GM18517 (cell line): ENCODE results near the gene PTPRD.

Experiments used
- ATAC-seq: cut with Tn5 transposase; IDR thresholded peaks from one replicate; pipeline ENCODE4 v1.9.1; 2021; ENCODE audit warnings: mild to moderate bottlenecking, moderate library complexity; ENCODE audit not compliant: unreplicated experiment

PTPRD gene

GRCh38 chr9:8508671-8509290 lies 2104.0 kb downstream of the PTPRD start:
- ATAC-seq, result no peak

DNA sequence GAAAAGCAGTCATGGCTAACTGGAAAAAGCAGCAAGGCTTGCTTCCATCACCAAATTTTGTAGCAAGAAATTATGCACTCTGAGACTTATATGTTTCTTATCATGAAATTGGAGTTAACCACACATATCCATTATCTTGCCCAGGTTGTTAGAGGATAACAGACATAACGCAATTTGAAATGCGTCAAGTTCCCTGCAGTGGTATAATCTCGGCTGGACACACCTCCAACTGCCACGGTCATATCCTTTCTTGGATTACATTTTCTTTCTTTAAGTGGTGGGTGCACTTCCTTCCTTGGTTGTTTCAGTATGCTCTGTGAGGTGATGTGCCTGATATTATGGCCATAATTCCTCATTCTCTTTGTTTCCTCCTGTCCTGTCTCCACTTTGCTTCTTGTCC lies 2118.2 kb downstream of the PTPRD start:
- ATAC-seq, result no peak

- no peak for ATAC-seq
These were observed 2120.1 kb downstream of the PTPRD start for GRCh38 chr9:8492679-8493078.

DNA sequence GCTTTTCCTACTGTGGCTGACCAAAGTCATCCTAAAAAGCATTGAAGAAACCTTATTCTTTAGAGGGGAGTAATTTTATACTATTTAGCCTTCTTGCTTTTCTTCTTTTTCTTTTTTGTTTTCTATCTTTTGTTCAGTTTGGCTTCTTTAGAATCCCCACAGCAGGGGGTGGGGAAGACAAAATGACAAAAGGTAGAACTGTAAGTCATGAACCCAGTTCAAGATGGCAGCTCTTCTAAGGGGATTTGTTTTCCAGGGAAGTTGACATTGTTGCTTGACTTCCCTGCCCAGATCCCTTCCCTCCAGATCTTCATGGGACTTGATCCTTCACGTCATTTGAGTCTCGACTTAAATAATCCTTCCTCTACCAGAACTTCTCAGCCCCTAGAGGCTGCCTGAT lies 2120.8 kb downstream of the PTPRD start:
- ATAC-seq, result no peak

- ATAC-seq, result no peak
These were observed 2121.2 kb downstream of the PTPRD start for GRCh38 chr9:8491563-8491962.

DNA sequence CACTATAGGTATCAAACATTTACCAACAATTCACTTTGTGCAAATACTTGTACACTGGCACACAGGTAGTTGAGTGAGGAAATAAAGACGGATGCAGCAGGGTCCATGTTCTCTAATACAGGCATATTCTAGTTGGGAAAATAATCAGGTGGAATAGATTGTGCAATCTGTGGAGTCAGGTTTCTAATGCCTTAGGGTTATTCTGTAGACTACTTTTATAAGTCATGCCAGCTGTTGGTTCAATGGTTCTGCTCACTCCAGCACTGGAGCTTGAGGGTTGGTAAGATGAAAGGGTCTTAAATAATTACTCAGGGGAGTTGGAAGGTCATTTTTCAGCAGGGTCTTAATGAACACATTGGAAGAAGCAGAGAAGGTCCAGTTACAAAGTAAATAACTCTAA lies 2123.0 kb downstream of the PTPRD start:
- ATAC-seq, result no peak

DNA sequence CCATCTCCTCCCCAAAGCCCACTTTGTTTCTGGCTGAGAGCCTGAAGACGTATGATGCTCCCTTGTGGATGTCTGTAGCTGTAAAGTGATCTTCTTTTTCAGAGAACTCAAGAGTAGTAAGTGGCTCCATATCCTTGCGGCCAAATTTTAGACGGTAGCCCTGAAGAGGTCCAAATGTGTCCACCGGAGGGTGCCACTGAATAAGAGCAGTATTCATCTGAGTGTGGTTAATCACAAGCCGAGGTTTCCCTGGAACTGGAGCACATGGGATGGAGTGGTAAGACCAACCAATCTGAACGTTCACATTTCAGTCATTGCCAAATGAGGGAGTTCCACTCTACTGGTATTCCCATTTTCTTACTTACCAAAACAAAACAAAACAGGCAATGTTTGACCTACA lies 2126.7 kb downstream of the PTPRD start:
- no peak for ATAC-seq

- ATAC-seq, result no peak
These were observed 2128.1 kb downstream of the PTPRD start for GRCh38 chr9:8484597-8485191.

DNA sequence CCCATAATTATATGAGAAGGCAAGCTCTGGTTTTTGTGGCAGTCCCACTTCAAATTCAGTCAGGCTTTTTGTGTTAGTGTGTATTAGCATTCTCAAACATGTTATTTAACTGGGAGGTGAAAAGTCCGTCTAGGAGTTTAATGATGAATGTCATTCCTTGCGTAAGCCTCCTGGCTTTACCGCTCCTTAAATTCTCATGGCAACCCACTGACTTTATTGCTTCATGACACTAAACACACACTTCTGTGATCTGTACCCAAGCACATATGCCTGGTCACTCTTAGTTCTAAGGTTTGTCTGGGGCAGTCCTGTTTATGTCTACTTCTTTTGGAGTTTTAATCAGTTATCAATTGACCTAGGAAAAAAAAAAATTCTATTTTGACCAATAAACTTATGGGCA lies 2135.4 kb downstream of the PTPRD start:
- ATAC-seq, result no peak

DNA sequence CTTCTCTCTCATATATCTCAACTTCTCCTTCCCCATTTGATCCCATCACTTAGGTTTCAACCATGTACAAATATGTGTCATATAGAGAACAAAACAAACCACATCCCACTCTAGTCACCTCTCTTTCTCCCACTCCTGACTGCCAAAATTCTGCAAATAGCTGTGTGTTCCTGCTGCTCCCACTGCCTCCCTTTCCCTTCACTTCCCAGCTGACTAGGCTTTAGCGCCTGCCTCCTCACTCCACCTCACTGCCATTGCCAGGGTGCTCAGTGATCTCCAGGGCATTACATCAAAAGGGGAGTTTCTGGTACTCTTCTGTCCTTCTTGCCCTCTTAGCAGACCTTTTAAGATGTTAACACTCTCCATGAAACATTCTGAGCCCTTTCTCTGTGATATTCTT lies 2137.9 kb downstream of the PTPRD start:
- ATAC-seq, result no peak

DNA sequence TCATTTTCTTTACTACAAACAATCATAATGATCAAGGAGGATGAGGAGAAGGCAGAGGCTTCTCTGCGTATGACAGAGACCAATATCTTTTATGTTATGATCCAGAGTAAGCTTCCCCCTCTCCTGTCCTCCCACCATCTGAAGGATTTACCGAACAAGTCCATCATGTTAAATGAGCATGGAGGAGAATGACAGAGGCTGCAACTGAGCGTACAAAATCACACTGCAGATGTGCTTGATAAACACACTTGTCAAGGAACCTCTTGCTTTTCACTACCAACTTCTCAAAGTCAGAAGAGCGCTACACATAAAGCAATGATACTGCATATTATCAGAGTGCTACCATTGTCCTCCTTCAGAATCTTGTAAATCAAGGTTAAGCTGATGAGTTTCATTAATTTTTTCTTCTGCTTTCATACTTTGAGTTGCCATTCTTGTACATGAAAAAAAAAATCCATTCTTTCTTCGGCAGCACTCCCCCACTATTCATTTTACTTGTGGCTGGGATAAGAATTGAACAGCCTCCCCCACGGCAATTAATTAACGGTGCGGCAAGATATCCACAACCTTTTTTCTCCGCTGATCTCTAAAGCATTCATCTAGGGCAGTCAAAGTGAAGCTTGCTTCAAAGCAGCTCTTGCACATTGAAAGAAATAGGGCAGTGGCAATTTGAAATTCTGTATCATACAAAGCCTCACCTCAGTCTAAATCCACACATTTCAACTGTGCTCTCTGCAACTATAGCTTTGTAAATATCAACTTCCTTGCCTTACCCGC lies 2139.4 kb downstream of the PTPRD start:
- no peak for ATAC-seq

DNA sequence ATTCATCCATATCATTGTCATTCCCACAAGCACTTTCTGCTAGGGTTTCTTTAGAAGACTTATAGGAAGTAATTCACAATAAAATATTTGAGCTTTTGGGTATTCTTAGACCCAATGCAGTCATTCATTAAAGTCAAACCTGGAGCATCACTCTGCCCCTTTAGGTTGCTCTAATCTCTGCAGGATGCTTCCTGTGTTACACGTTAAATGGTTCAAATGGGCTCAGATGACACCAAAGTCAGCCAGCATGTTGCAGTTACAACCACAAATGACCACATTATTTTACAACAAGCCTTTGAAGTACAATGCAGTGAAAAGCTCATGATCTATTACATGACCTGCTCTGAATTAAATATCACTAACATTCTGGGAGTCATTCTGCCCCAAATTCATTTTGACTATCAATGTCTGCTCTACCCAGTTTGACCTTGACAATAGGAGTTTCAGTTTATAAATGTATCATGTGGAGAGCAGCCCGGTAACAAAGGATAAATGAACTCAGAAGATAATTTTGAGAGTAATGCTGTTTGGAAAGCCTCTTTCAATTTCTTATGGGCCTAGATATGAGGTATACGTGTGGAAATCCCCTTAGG lies 2144.7 kb downstream of the PTPRD start:
- ATAC-seq, result no peak

DNA sequence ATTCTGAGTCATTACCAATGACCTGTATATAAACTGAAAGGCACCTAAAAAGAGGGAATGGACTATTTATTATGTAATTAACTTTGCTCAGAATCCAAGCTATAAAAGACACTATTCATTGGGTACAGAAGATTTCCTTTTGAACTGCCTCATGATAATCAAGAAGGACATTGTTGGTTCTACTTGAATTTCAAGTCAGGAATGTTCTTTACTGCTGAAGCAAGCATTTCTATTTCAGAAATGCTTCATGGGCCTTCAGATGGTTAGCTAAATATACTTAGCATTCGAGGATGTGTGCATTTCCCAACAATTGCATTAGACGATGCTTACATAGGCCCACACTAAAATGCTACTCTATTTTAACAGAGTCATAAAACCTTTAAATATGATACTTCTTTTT lies 2155.0 kb downstream of the PTPRD start:
- ATAC-seq, result no peak

GRCh38 chr9:8457055-8457454 lies 2155.7 kb downstream of the PTPRD start:
- ATAC-seq, result no peak

- no peak for ATAC-seq
These were observed 2156.5 kb downstream of the PTPRD start for GRCh38 chr9:8456344-8456743.

- no peak for ATAC-seq
These were observed 2161.8 kb downstream of the PTPRD start for GRCh38 chr9:8450810-8451545.

DNA sequence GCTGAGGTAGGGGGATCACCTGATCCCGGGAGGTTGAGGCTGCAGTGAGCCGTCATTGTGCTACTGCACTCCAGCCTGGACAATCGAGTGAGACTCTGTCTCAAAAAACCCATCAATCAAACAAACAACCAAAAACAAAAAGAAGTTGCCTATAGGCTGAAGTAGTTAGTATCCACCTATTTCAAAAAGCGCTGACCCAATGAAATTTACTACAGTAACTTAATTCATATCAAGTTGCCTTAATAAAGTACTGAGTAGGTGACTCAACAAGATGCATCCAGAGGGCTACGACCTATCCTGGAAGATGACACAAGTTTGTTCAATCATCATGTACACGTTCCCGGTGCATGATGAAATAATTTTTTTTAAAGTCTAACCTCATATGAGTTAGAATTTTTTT lies 2164.6 kb downstream of the PTPRD start:
- no peak for ATAC-seq

- ATAC-seq, result no peak
These were observed 2165.2 kb downstream of the PTPRD start for GRCh38 chr9:8447601-8448000.

- no peak for ATAC-seq
These were observed 2174.9 kb downstream of the PTPRD start for GRCh38 chr9:8437876-8438275.

GRCh38 chr9:8437259-8437658 lies 2175.5 kb downstream of the PTPRD start:
- ATAC-seq, result no peak

DNA sequence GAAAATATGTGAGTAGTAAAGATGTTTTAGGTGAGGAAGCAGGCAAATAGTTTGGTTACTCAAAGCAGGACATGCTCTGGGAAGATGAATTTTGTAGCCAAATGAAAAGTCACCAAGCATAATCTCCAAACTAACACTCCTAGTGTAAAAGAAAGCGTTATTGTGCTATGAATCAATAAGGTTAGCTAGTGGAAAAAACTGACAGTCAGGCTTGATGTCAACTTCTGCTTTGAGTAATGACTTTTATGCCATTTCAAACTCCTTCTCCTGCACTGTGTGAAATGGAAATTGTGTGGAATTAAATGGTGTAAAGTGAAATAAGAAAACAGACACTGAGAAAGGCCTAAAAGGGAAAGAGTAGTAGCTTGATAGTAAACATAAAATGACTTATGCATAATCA lies 2176.0 kb downstream of the PTPRD start:
- no peak for ATAC-seq
